Vagina (tissue), 2 donors: Measurements from ENCODE around the gene GBX2.

Experiments
- CTCF ChIP-seq, 3 experiments: fragments of 450-650 bp in 2 of 3; fragments of 200-600 bp in 1 of 3; sonication (generic) in 1 of 3; IDR thresholded peaks; one replicate each; pipeline ENCODE4 v1.5.1; 2017 to 2019; ENCODE audit warnings: antibody characterized with exemption in 3 of 3, mild to moderate bottlenecking in 2 of 3, moderate library complexity in 2 of 3
- POLR2AphosphoS5 ChIP-seq, 2 donors: sonication (generic); formaldehyde crosslinking; IDR thresholded peaks; one replicate each; pipeline ENCODE4 v1.9.0; 2017; ENCODE audit warnings: antibody characterized with exemption in 2 of 2, mild to moderate bottlenecking in 2 of 2, low read depth in 1 of 2; ENCODE audit not compliant: insufficient read depth in 1 of 2

- TF ChIP-seq POLR2AphosphoS5 (IDR thresholded peaks at IDR 0.05; ENCODE audit: insufficient read depth in 1 of 2, low read depth in 1 of 2): no peak
- no peak for TF ChIP-seq CTCF (IDR thresholded peaks at IDR 0.05)
Measured at GRCh38 chr2:236176951-236177350, 8.8 kb upstream of the GBX2 start.
